RPMI7951 (cell line): ENCODE data around the gene ZBTB20. TPM values are rescaled to one million over a fixed set of nuclear protein-coding genes. Genes with fewer than 3 reads are reported as not detected.
"Not testable (repeated sequence)": the region's sequence is repeated elsewhere in the genome, so short reads cannot be mapped to it uniquely, and the experiment has no call there.

ENCODE experiments used
- DNase-seq: peaks from one replicate; pipeline ENCODE4 v3.0.0-alpha.2; 2012; ENCODE audit warnings: low read depth
- total RNA-seq: library from RNA; depleted of rRNA; stranded (reverse); fragments of >200 nt; shearing (Covaris generic); gene quantifications from 2 replicates; pipeline ENCODE4 v1.2.3, GENCODE V29; 2014; rRNA removed

Gene ZBTB20
- 7.7 and 9.0 TPM in 2 replicates for total RNA-seq

DNA sequence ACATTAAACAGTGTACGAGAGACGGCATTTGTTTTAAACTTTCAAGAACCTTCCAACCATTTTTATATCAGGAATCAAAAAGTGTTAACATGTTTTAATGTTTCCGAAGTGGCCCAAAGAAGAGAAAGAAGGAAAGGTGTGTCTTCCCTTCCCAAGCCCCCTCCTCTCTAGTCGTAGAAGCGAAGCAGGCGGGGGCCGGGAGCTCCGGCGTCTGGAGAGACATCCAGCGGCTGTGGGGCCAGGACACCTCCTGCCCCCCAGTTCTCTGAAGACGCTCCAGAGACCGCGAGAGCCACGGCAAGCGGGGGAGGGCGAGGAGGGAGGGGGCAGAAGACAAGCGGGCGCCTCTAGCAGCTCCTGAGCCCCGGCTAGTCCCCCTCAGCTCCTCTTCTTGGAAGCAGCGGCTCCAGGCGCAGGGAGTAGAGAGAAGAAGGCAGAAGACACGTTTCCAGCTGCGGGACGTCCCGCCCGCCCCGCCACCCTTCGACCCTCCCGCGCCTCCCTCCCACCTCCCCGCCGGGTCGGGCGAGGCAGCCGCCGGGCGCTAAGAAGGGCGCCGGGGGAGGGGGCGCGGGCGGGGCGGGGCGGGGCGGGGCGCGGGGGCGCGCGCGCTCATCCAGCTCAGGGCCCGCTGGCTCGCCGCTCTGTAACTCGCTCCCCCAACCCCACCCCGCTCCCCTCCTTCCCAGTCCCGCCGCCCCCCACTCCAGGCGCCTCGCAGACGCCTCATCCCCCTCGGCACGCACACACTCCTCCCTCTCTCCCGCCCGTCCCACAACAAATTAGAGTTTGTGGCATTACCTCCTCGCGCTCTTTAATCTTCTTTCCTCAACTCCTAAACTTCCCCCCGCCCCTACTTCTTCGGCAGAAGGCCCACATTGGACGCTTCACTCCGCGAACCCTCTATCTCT is at the start of gene ZBTB20:
TSS of gene ZBTB20 (minus strand) at position 871 of the 911 bp plus-strand sequence.
- peak; percentile 80 for DNase-seq

DNA sequence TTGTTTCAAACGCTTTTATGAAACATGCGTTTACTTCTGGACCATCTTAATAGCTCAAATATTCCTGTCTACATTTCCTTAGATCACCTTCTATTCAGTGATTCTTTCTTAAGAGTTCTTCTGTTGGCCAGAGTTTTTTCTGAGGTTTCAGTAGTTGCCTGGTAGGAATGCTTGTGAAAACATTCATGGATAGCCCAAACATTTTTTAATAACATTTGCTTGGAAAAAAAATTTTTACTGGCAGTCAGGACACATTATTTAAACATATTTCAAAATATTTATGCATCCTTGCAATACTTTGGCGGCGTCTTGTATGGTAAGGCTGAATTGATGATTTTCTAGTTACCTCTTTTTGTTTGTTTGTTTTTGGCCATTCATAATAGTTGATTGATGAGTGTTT is 47.4 kb upstream of the ZBTB20 start:
- DNase-seq: no peak

DNA sequence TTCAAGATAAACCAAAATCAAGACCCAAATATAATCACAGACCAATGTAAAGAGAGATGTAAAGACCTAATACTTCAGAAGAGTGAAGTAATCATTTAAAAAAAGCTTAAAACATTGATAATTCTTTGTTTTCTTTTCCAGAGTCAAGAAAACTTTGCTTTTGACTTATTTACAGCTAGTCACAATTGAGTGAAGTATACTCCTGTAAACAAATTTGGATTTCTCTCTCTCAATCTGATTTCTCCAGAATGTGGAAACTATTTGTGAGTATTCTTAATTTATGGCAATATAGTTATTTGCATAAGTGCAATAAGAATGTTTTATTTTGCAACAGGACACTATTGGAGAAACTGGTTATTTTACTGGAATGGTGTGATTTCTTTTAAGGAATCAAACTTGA is 43.7 kb upstream of the ZBTB20 start:
- DNase-seq: no peak

DNA sequence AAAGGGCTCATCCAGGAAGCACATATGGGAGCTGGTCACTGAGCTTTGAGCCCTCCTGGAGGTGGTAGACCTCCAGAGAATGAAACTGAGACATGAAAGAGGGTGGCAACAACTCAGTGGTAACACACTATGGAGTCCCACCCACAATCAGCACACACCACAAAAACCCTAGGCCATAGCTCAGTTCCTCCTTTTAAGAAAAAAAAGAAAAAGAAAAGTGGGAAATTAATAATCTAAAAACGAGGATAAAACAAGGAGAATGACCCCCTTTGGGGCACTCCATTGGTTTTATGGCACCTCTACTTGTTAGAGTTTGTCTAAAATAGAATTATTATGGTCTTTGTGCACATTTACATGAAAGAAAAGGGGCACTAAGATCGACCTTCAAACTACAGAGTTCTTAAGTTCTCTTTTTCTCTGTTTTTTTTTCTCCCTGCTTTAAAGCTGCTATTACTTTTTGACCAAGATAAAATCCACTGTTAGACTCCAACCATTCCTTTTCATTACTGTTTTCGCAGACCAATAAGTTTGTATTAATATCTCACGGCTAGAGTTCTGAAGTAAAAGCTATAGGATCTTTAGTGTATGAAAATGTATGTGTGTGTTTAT is 40.2 kb upstream of the ZBTB20 start:
- DNase-seq: no peak

DNA sequence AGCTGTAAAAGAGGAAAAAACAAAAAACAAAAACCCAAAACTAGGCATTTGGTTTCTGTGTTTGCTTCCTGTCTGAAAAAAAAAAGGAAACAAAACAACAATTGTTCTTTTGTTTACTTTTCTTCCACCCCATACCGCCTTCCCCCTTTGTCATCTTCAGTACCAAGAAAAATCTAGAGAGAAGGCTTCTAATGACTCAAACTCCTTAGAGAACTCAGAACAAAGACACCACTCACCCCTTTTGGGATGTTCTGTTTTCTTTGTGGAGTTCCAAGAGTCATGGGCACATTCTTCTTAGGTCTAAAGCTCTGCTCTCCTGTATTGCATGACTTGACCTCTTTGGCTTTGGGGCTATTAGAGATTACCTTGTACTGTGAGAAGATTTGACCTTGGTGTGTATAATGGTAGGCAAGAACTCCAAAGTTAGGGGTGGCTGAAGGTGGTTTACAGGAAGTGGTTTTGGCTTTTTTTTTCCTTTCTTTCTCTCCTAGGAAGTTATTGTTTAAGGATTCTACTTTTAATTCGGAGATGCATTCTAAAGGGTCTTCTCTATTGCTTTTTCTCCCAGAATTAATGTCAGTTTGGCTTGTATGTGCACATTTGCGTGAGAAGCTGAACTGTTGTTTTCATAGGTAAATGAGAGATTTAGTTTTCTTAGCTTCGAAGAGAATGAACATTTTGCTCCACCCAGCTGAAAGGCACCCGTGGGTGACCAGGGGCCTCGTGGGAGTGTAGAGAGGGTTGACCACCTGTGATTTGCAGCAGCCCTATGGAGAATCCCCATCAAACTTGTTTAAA is 39.5 kb upstream of the ZBTB20 start:
- DNase-seq: peak; percentile 8

DNA sequence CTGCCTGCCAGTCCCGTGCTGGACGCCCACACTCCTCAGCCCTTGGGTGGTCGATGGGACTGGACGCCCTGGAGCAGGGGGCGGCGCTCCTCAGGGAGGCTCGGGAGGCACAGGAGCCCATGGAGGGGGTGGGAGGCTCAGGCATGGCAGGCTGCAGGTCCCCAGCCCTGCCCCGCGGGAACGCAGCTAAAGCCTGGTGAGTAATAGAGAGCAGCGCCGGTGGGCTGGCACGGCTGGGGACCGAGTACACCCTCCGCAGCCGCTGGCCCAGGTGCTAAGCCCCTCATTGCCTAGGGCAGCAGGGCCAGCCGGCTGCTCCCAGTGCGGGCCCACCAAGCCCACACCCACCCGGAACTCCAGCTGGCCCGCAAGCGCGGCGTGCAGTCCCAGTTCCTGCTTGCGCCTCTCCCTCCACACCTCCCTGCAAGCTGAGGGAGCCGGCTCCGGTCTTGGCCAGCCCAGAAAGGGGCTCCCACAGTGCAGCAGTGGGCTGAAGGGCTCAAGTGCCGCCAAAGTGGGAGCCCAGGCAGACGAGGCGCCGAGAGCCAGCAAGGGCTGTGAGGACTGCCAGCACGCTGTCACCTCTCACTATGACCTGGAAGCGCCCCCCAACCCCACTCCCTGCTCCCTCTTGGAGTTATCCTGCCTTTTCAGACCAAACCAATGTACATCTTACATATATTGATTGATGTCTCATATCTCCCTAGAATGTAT is 37.9 kb upstream of the ZBTB20 start:
- DNase-seq: not testable (repeated sequence)

DNA sequence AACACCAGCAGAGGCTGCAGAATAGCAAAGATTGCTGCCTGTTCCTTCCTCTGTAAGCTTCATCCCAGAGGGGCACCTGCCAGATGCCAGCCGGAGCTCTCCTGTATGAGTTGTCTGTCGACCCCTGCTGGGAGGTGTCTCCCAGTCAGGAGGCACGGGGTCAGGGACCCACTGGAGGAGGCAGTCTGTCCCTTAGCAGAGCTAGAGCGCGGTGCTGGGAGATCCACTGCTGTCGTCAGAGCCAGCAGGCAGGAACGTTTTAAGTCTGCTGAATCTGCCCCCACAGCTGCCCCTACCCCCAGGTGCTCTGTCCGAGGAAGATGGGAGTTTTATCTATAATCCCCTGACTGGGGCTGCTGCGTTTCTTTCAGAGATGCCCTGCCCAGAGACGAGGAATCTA is 31.8 kb upstream of the ZBTB20 start:
- not testable (repeated sequence) for DNase-seq

DNA sequence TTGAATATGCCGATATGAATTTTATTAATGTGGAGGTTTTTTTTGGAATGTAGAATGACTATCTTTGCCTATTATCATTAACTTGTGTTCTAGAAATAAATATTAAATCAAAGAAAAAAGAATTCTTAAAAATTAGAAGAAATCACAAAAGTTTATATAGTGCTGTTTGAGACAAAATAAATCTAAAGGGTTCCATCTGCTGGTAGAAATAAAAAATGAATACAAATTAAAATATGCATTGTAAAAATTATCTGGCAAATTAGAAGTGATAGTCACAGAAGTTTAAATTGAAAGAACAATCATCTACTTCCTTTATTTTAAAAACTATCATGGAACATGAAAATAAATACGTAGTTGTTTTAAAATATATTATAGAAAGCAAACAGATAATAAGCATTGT is 22.7 kb upstream of the ZBTB20 start:
- no peak for DNase-seq

DNA sequence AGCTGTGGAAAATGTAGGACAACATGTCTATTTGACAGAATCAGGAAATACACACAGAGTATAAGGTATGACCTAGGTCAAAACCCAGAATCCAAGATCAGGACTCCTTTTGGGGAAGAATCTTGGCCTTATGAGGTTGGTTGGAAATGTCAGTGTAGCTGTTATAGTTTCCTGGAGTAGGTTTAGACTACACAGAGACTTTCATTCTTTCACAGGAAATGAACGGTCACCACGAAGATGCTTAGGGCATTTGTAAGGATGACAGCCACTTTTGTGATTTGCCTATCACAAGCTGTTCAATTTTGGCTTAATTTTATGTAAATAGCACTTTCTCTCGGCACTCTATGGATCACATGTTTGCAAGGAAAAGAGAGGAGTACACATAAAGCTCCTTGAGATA is 18.6 kb upstream of the ZBTB20 start:
- DNase-seq: peak; percentile 26

DNA sequence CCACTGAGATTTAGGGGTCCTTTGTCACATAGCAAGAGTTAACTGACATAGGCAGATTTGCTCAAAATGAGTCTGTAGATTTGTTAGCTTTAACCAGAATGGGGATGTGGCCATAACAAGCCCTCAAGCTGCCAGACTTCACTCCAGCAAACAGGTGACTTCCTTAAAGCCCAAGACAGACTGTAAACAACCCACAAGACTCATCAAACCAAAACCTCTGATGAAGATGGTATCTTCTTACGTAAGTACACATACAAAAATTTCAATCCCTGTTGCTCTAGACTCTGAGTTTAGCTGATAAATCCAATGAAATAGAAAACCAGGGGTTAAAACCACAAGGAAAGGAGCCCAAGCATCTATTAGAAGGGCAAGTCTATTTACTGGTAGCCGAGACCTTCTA is 18.2 kb upstream of the ZBTB20 start:
- DNase-seq: no peak

DNA sequence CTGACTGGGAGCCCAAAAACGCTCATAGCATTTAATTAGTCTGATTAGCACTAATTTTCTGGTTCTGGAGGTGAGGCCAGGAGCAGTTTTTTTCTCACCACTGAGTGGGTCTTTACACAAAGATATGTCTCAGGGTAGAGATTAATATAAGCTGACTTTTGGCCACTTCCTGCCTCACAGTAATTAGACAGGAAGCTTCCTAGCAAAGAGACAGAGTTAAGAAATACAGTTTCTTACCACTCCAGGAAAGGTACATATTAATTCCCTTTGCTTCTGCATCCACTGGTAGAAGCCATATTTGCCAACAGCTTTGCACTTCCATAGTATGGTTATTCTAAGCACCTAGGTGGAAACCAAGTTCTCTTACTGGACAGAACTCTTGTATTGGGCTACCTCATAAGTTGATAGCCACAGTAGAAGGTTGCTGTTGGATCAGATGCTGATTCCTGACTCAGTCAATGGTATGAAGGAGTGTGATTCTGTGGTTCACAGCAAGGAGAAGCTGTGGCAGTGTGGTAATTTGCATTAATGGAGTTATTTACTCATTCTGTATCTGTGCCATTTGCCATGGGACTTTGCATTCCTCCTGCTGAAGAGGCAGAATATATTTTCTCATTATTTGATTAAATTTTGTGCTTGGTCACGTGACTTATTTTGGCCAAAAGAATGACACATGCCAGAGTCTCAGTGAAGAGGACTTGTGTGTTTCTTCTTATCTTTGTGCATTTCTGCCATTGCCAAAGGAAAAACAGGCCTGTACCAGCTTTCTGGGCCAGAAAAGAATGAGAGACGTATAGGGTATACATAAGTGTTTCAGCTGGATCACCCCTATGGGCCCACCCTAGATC is 17.5 kb upstream of the ZBTB20 start:
- DNase-seq: no peak

DNA sequence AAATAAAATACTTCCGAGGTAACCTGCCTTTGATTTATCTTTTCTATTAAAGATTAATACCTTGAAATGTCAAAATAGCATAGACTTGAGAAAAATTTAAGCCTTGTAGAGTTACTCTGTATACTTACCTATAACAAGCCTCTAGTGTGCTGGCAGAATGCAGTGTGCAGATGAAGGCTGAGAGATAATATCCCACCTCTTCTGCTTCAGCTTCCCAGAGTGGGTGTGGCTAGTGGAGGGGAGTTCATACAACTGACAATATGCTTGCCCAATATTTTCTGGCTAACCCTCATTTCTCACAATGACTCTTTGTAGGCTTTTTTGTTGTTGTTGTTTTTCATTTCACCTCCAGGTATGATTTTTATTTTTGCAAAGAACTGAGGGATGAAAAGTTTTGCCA is 15.7 kb upstream of the ZBTB20 start:
- no peak for DNase-seq

DNA sequence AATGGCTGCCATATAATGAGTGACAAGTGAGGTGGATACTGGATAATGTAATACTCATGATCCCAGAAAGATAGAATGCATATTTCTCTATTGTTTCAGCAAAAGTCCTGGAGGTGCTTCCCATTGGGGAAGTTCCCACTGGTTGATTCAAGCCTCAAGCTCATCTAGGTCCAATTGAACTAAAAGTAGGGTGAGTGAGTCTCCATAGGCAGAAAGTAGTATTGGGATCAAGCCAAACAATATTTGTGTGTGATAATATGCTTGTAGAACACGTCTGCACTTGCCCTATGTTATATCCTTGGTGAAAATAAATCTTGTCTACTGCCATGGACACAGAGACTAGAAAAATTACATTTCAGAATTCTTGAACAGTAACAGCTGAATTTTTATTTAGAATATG is 14.8 kb upstream of the ZBTB20 start:
- DNase-seq: no peak

DNA sequence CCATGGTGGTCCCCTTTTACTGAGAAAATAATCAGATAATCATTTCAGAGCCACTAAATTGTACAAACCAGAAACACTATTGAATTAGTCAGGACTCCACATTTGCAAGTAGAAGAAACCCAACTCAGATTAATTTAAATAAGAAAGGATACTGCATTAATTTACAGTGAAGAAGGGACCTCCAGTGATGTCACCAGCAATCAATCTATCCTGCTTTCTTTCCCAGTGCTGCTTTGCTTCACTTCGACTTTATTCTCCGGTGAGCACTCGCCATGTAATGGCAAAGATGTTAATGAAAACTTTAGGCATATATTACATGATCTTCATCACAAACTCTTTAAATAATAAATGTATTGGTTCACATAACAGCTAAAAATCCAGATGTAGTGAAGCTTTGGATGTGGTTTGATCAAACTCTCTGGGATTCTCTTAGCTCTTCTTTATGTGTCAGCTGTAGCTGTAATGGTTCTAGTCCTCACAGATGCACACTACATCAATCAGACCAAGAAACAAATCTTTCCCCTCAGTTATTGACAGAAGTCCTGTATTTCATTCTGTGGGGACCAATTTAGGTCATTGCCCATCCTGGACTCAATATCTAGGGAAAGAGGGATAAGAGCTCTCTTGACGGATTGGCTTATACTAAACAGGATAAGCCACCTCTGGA is 14.2 kb upstream of the ZBTB20 start:
- DNase-seq: no peak

DNA sequence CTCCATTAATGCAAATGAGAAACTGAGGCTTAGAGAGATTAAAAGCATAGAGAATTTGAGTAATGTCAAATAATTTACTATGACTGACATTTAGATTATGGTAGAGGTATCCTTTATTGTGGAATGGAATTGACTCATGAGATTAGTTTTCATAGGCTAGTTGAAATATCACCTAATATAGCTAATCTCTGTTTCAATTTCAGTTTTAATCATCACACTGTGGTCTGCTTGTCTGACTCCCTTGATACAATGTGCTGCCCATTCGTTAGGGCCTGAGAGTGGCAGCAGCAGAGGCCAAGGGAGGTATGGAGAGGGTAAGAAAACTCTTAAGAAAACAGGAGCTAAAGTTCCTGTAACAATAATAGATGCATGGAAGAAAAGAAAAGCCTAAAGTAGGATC is 13.2 kb upstream of the ZBTB20 start:
- no peak for DNase-seq

DNA sequence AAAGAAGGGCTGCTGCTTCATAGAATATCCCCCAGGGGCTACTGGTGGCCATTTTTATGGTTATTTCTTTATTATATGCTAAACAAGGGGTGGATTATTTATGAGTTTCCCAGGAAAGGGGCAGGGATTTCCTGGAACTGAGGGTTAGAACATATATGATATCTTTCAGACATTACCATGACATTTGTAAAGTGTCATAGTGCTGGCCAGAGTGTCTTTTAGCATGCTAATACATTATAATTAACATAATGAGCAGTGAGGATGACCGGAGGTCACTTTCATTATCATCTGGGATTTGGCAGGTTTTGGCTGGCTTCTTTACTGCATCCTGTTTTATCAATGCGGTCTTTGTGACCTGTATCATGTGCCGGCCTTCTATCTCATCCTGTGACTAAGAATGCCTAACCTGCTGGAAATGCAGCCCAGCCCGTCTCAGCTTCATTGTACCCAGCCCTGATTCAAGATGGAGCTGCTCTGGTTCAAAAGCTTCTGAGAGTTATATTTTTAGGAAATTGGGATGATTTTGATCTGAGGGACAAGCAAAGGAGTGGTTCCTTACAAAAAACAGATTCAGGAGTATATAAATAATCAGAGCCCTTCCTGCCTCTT is 9.1 kb upstream of the ZBTB20 start:
- DNase-seq: peak; percentile 39

DNA sequence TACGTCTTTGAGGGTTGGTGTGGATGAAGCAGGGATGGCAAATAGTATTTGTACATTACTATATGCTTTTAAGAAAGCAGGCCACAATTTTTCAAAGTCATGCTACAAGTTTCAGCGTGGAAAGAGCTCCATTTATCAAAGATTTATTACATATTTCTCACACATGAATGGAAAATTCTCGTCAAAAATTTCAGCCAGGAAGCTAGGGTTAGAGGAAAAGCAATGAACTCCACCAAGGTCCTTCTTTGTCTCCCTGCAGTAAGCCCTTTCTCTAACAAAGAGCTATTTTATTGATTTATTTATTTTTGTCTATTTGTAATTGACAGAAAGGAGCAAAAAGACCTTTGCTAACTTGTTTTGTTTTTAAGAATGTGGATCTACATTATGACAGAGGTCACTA is 7.5 kb upstream of the ZBTB20 start:
- no peak for DNase-seq

DNA sequence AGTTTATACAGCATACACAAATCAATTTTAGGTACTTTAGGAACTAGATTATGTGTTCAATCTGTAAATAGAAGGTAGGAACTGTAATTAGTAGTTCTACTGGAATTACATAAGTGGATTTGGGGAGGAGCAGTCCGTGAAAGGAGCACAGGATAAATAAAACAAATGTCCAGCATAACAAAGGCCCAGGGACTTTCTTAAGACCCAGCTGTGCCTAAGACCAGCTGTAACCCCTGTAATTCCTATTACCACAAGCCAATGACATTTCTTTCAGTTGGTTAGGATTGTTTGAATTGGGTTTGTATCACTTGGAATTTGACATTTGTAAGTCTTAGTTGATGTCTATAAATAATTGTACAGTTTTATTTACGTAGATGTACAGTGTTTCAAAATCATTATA is 4.8 kb upstream of the ZBTB20 start:
- DNase-seq: no peak

DNA sequence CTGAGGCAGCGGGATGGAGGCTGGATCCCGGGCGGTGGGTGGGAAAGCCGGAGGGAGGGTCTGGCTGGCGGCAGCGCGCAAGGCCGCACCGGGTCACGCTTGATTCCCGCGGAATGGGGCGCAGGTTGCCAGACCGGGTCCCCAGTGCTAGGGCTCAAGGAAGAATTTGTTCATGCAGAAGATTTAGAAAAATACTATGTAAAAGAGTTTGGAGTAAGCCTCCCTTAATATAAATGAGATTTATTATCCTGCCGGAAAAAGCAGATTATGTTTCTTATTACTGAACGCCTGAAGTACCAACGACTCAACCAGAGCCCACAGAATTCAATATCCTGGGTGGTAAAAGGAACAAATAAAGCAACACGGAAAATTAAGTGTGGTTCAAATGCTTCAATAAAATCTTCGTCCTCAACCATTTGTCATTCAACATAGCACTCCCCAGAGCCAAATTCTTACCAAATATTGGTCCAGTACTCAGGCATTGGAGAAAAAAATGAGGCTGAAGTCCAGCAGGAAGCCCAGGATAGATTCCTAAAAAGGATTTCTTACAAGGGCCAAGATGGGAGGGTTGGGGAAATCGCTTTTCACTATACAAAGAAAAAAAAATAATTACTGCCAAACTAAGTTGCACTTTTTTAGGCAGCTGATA is 1.2 kb upstream of the ZBTB20 start:
- DNase-seq: peak; percentile 16
